Measurements from ENCODE around the gene PSMB7.

Gene PSMB7

DNA sequence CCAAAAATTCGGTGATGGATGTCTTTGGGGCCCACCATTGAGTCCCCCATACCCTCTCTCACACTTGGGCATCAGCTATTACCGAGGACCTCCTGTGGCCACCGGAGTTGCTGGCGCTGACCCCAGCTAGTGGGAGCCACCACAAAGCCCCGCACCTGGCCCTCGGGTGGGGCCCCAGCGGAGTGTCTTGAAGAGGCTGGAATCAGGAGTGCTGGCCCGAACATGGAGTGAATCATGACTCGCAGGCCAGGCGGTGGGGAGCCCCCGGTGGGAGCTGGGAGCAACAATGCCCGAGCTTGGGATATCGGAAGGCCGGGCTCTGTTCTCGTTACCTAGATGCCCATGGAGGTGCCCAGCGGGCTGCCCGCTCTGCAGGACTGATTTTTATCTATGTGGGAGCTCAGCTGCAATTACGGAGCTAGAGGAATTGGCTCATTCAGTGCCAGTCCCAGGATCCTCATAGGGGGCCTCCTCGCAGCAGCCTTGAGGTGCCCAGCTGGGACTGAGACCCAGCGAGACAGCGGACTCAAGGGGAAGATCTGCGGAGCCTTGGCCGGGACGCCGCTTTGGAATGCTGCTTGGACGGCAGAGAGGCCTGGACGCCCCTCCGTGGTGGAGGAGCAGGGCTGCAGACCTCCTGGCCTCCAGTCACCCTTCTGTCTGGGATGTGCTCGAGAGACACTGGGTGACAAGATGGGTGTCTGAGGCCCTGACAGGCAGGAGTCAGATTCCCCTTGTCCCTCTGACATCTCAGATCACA is 70.8 kb downstream of the PSMB7 start:
- no peak overlapping the region for H3K27ac ChIP-seq
- no peak for TF ChIP-seq ZFX (IDR thresholded peaks at IDR 0.05)
- TF ChIP-seq, protein P1, sequence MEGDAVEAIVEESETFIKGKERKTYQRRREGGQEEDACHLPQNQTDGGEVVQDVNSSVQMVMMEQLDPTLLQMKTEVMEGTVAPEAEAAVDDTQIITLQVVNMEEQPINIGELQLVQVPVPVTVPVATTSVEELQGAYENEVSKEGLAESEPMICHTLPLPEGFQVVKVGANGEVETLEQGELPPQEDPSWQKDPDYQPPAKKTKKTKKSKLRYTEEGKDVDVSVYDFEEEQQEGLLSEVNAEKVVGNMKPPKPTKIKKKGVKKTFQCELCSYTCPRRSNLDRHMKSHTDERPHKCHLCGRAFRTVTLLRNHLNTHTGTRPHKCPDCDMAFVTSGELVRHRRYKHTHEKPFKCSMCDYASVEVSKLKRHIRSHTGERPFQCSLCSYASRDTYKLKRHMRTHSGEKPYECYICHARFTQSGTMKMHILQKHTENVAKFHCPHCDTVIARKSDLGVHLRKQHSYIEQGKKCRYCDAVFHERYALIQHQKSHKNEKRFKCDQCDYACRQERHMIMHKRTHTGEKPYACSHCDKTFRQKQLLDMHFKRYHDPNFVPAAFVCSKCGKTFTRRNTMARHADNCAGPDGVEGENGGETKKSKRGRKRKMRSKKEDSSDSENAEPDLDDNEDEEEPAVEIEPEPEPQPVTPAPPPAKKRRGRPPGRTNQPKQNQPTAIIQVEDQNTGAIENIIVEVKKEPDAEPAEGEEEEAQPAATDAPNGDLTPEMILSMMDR (conservative IDR thresholded peaks at IDR 0.05), result no peak

DNA sequence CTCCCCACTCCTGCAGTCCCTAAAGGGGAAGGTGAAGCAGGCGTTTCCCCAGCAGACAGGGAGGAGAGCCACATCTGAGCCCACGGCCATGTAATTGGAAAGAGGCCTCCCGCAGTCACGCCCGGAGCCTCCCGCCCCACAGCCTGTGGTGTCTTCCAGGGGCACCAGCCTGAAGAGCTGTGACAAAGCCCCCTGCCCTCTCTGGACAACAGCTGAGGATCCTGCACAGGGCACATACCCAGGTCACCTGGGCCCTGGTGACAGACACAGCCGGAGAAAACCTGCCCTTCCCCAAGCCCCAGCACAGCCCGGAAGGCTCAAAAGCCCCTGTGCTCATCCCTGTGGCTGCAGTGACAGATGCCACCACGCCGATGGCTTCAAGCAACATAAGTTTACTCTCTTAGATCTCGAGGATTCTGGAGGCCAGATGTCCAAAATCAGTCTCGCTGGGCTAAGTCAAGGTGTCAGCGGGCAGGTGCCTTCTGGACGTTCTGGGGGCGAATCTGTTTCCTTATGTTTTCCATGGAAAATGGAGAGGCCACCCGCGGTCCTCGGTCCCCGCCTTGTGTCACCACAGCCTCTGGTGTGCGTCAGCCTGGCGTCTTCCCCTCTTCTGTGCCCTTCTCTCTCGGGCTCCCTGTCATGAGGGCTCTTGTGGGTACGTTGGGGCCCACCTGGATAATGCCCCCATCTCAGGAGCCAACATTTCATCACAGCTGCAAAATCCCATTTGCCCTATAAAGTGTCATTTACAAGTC is 71.5 kb downstream of the PSMB7 start:
- TF ChIP-seq, protein P1 (conservative IDR thresholded peaks at IDR 0.05), result no peak
- no peak for TF ChIP-seq ZFX (IDR thresholded peaks at IDR 0.05)
- no peak overlapping the region for H3K27ac ChIP-seq

DNA sequence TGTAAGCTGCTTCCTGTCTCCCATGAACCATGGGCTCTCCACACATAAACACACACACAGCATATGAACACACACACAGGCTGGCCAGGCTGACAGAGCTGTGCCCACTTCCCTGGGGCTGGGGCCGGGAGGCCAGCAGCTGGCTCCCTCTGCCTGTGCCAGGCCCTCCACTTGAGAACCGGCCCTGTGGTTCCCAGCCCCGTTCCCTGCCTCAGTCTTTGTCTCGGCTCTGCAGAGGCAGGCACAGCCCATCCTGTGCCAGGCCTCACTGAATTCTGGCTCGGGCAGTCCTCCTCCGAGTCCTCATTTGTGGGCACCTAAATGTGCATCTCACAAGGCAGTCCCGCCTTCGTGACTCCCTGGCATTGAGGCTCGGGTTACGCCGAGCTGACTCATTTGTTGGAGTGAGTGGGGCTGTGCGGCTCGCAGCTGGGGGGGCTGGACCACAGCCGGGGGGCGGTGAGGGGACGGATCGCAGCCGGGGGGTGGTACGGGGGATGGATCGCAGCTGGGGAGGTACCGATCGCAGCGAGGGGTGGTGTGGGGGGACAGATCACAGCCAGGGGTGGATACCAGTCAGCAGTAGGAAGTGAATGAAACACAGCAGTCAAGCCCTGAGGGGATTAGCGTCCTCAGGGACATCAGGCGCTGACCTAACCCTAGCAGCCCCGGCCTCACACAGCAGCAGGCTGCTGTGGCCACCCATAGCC is 72.3 kb downstream of the PSMB7 start:
- no peak overlapping the region for H3K27ac ChIP-seq
- TF ChIP-seq, protein P1 (conservative IDR thresholded peaks at IDR 0.05), result no peak
- TF ChIP-seq ZFX (IDR thresholded peaks at IDR 0.05), result no peak

DNA sequence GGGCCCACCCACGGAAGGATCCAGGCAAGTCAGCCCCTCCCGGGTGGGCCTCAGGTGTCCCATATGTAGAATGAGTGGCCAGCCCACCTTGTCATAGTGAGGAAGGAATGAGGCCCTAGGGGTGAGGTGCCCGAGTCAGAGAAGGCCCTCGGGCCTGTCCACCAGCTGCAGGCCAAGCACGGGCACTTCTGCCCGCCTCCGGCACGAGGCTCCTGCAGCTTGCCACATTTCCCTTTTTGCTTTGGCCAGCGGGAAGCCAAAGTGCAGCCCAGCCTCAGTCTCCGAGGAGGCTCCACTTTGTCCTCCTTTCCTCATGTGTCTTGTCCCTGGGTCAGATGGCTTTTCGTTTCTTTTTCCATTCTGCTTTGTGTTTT is 72.9 kb downstream of the PSMB7 start:
- H3K27ac ChIP-seq, result no peak overlapping the region
- TF ChIP-seq ZFX (IDR thresholded peaks at IDR 0.05), result no peak
- TF ChIP-seq, protein P1 (conservative IDR thresholded peaks at IDR 0.05), result no peak

DNA sequence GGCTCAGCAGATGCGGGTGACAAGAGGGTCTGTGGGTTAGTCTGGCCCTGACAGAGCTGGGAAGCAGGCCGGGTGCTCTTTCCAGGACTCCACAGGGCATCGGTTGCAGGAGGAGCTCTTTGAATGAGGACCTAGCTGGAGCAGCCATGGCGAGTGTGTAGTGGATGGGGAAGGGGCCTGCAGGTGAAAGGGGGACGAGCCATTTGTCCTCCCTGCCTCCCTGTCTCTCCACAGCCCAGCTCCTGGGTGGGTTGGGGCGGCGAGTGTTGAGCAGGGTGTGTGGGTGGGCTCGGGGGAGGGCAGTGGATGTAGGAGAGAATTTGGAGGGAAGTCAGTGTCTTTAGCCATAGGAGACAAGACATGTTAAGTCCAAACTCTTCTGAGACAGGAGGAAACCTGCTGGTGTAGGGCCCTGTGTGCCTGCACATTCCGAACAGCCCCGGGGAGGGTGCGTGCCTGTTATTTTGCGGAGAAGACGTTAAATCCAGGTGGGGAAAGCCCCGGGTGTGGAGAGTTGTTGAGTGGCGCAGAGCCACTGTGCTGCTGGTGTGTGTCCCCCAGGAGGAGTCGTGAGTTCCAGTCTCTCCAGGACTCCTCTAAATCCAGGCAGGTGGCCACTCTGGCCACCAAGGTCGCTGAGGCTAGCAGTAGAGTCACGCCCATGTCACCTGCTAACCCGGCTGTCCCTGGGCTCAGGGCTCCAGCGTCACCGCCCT is 73.6 kb downstream of the PSMB7 start:
- TF ChIP-seq, protein P1 (conservative IDR thresholded peaks at IDR 0.05), result no peak
- no peak for TF ChIP-seq ZFX (IDR thresholded peaks at IDR 0.05)
- H3K27ac ChIP-seq, result no peak overlapping the region

DNA sequence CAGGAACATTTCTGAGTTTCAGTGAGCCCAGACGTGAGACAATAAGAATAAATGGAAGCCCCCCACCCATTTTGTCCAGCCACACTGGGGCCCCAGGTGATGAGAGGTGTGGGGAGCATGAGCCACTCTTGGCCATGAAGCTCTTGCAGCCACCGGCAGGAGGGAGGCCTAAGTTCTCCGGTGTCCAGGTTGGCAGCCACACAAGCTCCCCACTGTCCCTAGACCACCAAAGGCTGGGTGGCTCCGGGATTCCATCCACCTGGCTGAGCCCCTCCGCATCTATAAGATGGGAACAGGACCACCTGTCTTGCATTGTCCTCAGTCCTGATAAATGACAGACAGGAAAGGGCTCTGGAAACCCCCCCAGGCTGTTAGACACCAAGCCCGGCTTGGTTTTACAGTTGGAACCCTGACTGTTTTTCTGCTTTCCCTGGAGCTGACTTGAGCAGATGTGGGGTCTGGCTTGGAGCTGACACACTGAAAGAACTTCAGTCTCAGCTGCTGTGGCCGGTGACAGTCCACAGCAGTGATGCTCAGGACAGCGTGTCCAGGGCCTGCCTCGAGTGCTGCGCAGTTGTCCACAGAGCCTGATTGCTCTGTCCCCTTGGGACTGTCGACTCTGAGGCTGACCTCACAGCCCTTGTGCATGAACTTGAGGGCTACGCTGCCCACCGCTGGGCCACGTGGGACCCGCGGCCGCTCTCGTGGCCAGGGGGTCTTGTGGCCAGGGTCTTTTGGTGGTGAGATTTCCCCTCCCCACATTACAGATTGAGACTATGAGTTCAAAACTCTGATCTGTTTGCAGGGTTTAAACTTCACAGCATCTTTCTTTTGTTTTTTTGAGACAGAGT is 74.8 kb downstream of the PSMB7 start:
- TF ChIP-seq, protein P1 (conservative IDR thresholded peaks at IDR 0.05), result no peak
- TF ChIP-seq ZFX (IDR thresholded peaks at IDR 0.05), result no peak

More for the DNA sequence above, 74.8 kb downstream of the PSMB7 start:
- H3K27ac ChIP-seq, result no peak overlapping the region
